Adrenal gland (tissue), 5 donors: ENCODE results near the gene PXDN.

Experiments used
- POLR2A ChIP-seq, 2 donors: fragments of 450-650 bp; IDR thresholded peaks; one replicate each; pipeline ENCODE4 v1.6.1; 2017; ENCODE audit warnings: antibody characterized with exemption in 2 of 2, mild to moderate bottlenecking in 2 of 2, moderate library complexity in 1 of 2
- TF ChIP-seq, protein P1 (sequence below), 6 experiments: fragments of 450-650 bp in 4 of 6; fragments of 200-600 bp in 2 of 6; sonication (generic) in 1 of 6; IDR thresholded peaks; 1 replicate in 5 of 6; 2 replicates in 1 of 6; pipeline versions ENCODE4 v1.5.1 to v1.8.0; 2016 to 2021; ENCODE audit warnings: antibody characterized with exemption in 6 of 6, mild to moderate bottlenecking in 2 of 6, moderate library complexity in 1 of 6
- donor health status: DM: no; HTN: no; CAD: no.

DNA sequence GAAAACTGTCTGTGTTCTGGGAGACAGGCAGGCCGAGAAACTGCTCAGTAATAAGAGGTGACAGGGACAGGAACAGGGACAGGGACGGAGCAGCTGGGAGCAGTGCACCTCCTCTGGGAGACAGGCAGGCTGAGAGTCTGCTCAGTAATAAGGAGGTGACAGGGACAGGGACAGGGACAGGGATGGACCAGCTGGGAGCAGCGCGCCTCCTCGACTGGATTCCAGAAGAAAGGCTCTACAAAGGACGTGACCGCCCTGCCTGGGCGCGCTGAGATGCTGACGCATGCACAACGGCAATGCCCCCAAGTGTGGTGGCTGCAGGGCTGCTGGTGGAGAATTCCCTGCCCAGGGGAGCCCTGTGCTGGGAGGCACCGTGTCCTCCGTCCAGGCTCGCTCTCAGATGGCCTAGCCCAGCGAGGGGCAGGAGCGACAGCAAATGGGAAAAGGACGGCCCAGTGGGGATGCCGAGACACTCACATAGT lies 44.2 kb upstream of the PXDN start:
- TF ChIP-seq, protein P1, sequence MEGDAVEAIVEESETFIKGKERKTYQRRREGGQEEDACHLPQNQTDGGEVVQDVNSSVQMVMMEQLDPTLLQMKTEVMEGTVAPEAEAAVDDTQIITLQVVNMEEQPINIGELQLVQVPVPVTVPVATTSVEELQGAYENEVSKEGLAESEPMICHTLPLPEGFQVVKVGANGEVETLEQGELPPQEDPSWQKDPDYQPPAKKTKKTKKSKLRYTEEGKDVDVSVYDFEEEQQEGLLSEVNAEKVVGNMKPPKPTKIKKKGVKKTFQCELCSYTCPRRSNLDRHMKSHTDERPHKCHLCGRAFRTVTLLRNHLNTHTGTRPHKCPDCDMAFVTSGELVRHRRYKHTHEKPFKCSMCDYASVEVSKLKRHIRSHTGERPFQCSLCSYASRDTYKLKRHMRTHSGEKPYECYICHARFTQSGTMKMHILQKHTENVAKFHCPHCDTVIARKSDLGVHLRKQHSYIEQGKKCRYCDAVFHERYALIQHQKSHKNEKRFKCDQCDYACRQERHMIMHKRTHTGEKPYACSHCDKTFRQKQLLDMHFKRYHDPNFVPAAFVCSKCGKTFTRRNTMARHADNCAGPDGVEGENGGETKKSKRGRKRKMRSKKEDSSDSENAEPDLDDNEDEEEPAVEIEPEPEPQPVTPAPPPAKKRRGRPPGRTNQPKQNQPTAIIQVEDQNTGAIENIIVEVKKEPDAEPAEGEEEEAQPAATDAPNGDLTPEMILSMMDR (IDR thresholded peaks at IDR 0.05): no peak
- no peak for TF ChIP-seq POLR2A (IDR thresholded peaks at IDR 0.05)
